HepG2 (cell line): ENCODE measurements around the gene LRP5. TPM values are rescaled to one million over a fixed set of nuclear protein-coding genes. Genes with fewer than 3 reads are reported as not detected.

Source experiments
- CREM ChIP-seq, 2 experiments: sonication (generic) in 1 of 2; formaldehyde crosslinking in 1 of 2; IDR thresholded peaks; 2 replicates each; pipeline versions ENCODE4 v1.4.0 to v1.6.1; 2016 to 2020; ENCODE audit warnings: antibody characterized with exemption in 1 of 2, mild to moderate bottlenecking in 1 of 2, missing genetic modification reagents in 1 of 2
- EP300 ChIP-seq, 3 experiments: sonication (generic) in 1 of 3; formaldehyde crosslinking in 1 of 3; IDR thresholded peaks; 2 replicates each; pipeline versions ENCODE4 v1.5.1 to v1.6.1; 2011 to 2020; ENCODE audit warnings: low read depth in 2 of 3, low read length in 2 of 3, borderline replicate concordance in 1 of 3, improper control_type of control experiment in 1 of 3, mild to moderate bottlenecking in 1 of 3, missing genetic modification reagents in 1 of 3, moderate library complexity in 1 of 3
- ESRRA ChIP-seq: sonication (generic); formaldehyde crosslinking; IDR thresholded peaks from 2 replicates; pipeline ENCODE4 v1.5.1; 2020; ENCODE audit warnings: mild to moderate bottlenecking, low read depth, missing genetic modification reagents
- FOXA1 ChIP-seq, 2 experiments: fragments of 450-650 bp in 1 of 2; sonication (generic) in 1 of 2; formaldehyde crosslinking in 1 of 2; IDR thresholded peaks; 2 replicates each; pipeline versions ENCODE4 v1.4.0 to v1.6.1; 2016 to 2020; ENCODE audit warnings: missing genetic modification reagents in 1 of 2
- GFI1 ChIP-seq: sonication (generic); formaldehyde crosslinking; IDR thresholded peaks from 2 replicates; pipeline ENCODE4 v1.5.0; 2020; ENCODE audit warnings: missing genetic modification reagents, mild to moderate bottlenecking, borderline replicate concordance
- HDAC2 ChIP-seq: sonication (generic); formaldehyde crosslinking; IDR thresholded peaks from 2 replicates; pipeline ENCODE4 v1.4.0; 2020; ENCODE audit warnings: missing genetic modification reagents
- MIER3 ChIP-seq: IDR thresholded peaks from 2 replicates; pipeline ENCODE4 v1.6.1; 2016; ENCODE audit warnings: missing compliant biosample characterization, borderline replicate concordance
- PITX1 ChIP-seq: sonication (generic); formaldehyde crosslinking; IDR thresholded peaks from 2 replicates; pipeline ENCODE4 v1.5.1; 2020; ENCODE audit warnings: mild to moderate bottlenecking, missing genetic modification reagents
- RAD21 ChIP-seq: fragments of 450-650 bp; formaldehyde crosslinking; IDR thresholded peaks from 2 replicates; pipeline ENCODE4 v1.5.0; 2020; ENCODE audit warnings: mild to moderate bottlenecking
- SATB2 ChIP-seq: sonication (generic); formaldehyde crosslinking; IDR thresholded peaks from 2 replicates; pipeline ENCODE4 v1.5.0; 2020; ENCODE audit warnings: missing genetic modification reagents
- ZNF101 ChIP-seq: sonication (generic); formaldehyde crosslinking; IDR thresholded peaks from 2 replicates; pipeline ENCODE4 v1.4.0; 2020; ENCODE audit warnings: mild to moderate bottlenecking, low read depth, missing genetic modification reagents, borderline replicate concordance
- ZNF329 ChIP-seq: sonication (generic); formaldehyde crosslinking; IDR thresholded peaks from 2 replicates; pipeline ENCODE4 v1.9.0; 2021; ENCODE audit warnings: low read depth, mild to moderate bottlenecking, missing genetic modification reagents
- ZNF331 ChIP-seq: sonication (generic); formaldehyde crosslinking; IDR thresholded peaks from 2 replicates; pipeline ENCODE4 v1.4.0; 2020; ENCODE audit warnings: missing genetic modification reagents
- ZNF777 ChIP-seq: sonication (generic); formaldehyde crosslinking; IDR thresholded peaks from 2 replicates; pipeline ENCODE4 v1.4.0; 2020; ENCODE audit warnings: missing genetic modification reagents
- polyA plus RNA-seq, 8 experiments: library from polyadenylated mRNA; depleted of rRNA in 3 of 8; stranded (reverse) in 7 of 8; unstranded in 1 of 8; fragments of >200 nt; fragmentation: Illumina TruSeq in 4 of 8; extraction: Trizol in 4 of 8; gene quantifications; 2 replicates each; pipeline versions ENCODE4 v1.2.1 to v1.2.3, GENCODE V29; 2011 to 2016; ENCODE audit warnings: low read depth in 4 of 8, missing spikeins in 1 of 8, mixed read lengths in 1 of 8; ENCODE audit not compliant: insufficient read depth in 1 of 8
- total RNA-seq, 5 experiments: library from RNA; depleted of rRNA; stranded (reverse); fragments of >200 nt; fragmentation: Illumina TruSeq; extraction: Trizol; gene quantifications; 2 replicates each; pipeline ENCODE4 v1.2.3, GENCODE V29; 2016; ENCODE audit warnings: low read depth in 1 of 5
- TF ChIP-seq, protein P1 (sequence below): sonication (generic); formaldehyde crosslinking; IDR thresholded peaks from 2 replicates; pipeline ENCODE4 v1.5.1; 2020; ENCODE audit warnings: missing genetic modification reagents, mild to moderate bottlenecking, borderline replicate concordance
- TF ChIP-seq, protein P2 (sequence below): sonication (generic); formaldehyde crosslinking; IDR thresholded peaks from 2 replicates; pipeline ENCODE4 v1.4.0; 2020; ENCODE audit warnings: mild to moderate bottlenecking, low read depth, missing genetic modification reagents
- TF ChIP-seq, protein P3 (sequence below): sonication (generic); formaldehyde crosslinking; conservative IDR thresholded peaks from 2 replicates; pipeline ENCODE4 v1.8.0; 2022; ENCODE audit warnings: mild to moderate bottlenecking, moderate library complexity, missing genetic modification reagents
- TF ChIP-seq, protein P4 (sequence below): IDR thresholded peaks from 2 replicates; pipeline ENCODE4 v1.6.1; 2018; ENCODE audit warnings: missing genetic modification reagents, mild to moderate bottlenecking, missing compliant biosample characterization
- TF ChIP-seq, protein P5 (sequence below): sonication (generic); formaldehyde crosslinking; IDR thresholded peaks from 2 replicates; pipeline ENCODE4 v1.8.1; 2022; ENCODE audit warnings: low read depth, mild to moderate bottlenecking, missing genetic modification reagents

The LRP5 gene
- total and polyA plus RNA-seq, 2 of the 13 experiments (the other 11 are each of a cell fraction or from before 2014, with no cell fraction given): 40.4 to 64.0 TPM

DNA sequence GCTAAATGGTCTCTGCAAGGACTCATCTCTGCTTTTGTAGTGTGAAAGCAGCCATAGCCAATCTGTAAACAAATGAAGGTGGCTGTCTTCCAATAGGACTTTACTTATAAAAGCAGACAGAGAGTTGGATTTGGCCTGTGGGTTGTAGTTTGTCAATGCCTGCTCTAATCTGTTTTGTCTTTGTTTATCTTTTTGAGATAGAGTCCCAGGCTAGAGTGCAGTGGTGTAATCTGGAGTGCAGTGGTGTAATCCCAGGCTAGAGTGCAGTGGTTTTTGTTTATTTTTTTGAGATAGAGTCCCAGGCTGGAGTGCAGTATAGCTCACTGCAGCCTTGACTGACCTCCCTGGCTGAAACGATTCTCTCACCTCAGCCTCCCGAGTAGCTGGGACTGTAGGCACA lies 156.7 kb downstream of the LRP5 start (continued):
- TF ChIP-seq, protein P1, sequence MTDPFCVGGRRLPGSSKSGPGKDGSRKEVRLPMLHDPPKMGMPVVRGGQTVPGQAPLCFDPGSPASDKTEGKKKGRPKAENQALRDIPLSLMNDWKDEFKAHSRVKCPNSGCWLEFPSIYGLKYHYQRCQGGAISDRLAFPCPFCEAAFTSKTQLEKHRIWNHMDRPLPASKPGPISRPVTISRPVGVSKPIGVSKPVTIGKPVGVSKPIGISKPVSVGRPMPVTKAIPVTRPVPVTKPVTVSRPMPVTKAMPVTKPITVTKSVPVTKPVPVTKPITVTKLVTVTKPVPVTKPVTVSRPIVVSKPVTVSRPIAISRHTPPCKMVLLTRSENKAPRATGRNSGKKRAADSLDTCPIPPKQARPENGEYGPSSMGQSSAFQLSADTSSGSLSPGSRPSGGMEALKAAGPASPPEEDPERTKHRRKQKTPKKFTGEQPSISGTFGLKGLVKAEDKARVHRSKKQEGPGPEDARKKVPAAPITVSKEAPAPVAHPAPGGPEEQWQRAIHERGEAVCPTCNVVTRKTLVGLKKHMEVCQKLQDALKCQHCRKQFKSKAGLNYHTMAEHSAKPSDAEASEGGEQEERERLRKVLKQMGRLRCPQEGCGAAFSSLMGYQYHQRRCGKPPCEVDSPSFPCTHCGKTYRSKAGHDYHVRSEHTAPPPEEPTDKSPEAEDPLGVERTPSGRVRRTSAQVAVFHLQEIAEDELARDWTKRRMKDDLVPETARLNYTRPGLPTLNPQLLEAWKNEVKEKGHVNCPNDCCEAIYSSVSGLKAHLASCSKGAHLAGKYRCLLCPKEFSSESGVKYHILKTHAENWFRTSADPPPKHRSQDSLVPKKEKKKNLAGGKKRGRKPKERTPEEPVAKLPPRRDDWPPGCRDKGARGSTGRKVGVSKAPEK (CRISPR knock-in tag): no peak
- TF ChIP-seq, protein P2, sequence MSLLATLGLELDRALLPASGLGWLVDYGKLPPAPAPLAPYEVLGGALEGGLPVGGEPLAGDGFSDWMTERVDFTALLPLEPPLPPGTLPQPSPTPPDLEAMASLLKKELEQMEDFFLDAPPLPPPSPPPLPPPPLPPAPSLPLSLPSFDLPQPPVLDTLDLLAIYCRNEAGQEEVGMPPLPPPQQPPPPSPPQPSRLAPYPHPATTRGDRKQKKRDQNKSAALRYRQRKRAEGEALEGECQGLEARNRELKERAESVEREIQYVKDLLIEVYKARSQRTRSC (CRISPR knock-in tag): no peak
- TF ChIP-seq ZNF329 (CRISPR knock-in tag) (no peak), HDAC2 (CRISPR knock-in tag) (no peak), FOXA1 (IDR thresholded peaks at IDR 0.05) (no peak), FOXA1 (CRISPR knock-in tag; IDR thresholded peaks at IDR 0.05) (peak; percentile 60), MIER3 (CRISPR knock-in tag) (peak; percentile 17; the same call in 1 of the 2 replicates), GFI1 (peak; percentile 72), ZNF777 (no peak), PITX1 (CRISPR knock-in tag) (0 out of 2 replicates have a peak, but pooled peaks have one; percentile 41), EP300 (IDR thresholded peaks at IDR 0.05; ENCODE audit: low read depth in 2 of 2, low read length in 2 of 2) (peak in 1 of 2 experiments; percentile 45; a peak in 1 of 4 replicates), EP300 (CRISPR knock-in tag; IDR thresholded peaks at IDR 0.05; ENCODE audit: borderline replicate concordance) (no peak), RAD21 (no peak), CREM (IDR thresholded peaks at IDR 0.05) (peak; percentile 75; the same call in 1 of the 2 replicates), CREM (CRISPR knock-in tag; IDR thresholded peaks at IDR 0.05) (no peak), ZNF331 (CRISPR knock-in tag) (peak; percentile 25; the same call in 1 of the 2 replicates), ESRRA (no peak), SATB2 (CRISPR knock-in tag) (no peak), ZNF101 (CRISPR knock-in tag) (no peak)
- TF ChIP-seq, protein P3, sequence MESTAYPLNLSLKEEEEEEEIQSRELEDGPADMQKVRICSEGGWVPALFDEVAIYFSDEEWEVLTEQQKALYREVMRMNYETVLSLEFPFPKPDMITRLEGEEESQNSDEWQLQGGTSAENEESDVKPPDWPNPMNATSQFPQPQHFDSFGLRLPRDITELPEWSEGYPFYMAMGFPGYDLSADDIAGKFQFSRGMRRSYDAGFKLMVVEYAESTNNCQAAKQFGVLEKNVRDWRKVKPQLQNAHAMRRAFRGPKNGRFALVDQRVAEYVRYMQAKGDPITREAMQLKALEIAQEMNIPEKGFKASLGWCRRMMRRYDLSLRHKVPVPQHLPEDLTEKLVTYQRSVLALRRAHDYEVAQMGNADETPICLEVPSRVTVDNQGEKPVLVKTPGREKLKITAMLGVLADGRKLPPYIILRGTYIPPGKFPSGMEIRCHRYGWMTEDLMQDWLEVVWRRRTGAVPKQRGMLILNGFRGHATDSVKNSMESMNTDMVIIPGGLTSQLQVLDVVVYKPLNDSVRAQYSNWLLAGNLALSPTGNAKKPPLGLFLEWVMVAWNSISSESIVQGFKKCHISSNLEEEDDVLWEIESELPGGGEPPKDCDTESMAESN: 0 out of 2 replicates have a peak, but pooled peaks have one; percentile 39
- TF ChIP-seq, protein P4, sequence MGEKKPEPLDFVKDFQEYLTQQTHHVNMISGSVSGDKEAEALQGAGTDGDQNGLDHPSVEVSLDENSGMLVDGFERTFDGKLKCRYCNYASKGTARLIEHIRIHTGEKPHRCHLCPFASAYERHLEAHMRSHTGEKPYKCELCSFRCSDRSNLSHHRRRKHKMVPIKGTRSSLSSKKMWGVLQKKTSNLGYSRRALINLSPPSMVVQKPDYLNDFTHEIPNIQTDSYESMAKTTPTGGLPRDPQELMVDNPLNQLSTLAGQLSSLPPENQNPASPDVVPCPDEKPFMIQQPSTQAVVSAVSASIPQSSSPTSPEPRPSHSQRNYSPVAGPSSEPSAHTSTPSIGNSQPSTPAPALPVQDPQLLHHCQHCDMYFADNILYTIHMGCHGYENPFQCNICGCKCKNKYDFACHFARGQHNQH: peak; percentile 69; the same call in 1 of the 2 replicates
- TF ChIP-seq, protein P5, sequence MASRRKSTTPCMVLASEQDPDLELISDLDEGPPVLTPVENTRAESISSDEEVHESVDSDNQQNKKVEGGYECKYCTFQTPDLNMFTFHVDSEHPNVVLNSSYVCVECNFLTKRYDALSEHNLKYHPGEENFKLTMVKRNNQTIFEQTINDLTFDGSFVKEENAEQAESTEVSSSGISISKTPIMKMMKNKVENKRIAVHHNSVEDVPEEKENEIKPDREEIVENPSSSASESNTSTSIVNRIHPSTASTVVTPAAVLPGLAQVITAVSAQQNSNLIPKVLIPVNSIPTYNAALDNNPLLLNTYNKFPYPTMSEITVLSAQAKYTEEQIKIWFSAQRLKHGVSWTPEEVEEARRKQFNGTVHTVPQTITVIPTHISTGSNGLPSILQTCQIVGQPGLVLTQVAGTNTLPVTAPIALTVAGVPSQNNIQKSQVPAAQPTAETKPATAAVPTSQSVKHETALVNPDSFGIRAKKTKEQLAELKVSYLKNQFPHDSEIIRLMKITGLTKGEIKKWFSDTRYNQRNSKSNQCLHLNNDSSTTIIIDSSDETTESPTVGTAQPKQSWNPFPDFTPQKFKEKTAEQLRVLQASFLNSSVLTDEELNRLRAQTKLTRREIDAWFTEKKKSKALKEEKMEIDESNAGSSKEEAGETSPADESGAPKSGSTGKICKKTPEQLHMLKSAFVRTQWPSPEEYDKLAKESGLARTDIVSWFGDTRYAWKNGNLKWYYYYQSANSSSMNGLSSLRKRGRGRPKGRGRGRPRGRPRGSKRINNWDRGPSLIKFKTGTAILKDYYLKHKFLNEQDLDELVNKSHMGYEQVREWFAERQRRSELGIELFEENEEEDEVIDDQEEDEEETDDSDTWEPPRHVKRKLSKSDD: peak; percentile 28; the same call in 1 of the 2 replicates
